ENCODE results near the gene UBTF.

The UBTF gene

GRCh38 chr17:44202756-44203155 is 16.7 kb downstream of the UBTF start:
- TF ChIP-seq POLR2A (IDR thresholded peaks at IDR 0.05; ENCODE audit: low read depth, low read length) = no peak

GRCh38 chr17:44200478-44201155 is 18.9 kb downstream of the UBTF start:
- peak; percentile 45; the same call in 1 of the 2 replicates for TF ChIP-seq POLR2A (IDR thresholded peaks at IDR 0.05; ENCODE audit: low read depth, low read length)
- DNase-seq (ENCODE audit: insufficient read length, low spot score) (no peak), FAIRE-seq (no peak)

More at GRCh38 chr17:44202756-44203155, 16.7 kb downstream of the UBTF start:
- DNase-seq (ENCODE audit: insufficient read length, low spot score) (no peak), FAIRE-seq (no peak)

- peak; percentile 47; the same call in 1 of the 2 replicates for TF ChIP-seq POLR2A (IDR thresholded peaks at IDR 0.05; ENCODE audit: low read depth, low read length)
- FAIRE-seq (no peak), DNase-seq (ENCODE audit: insufficient read length, low spot score) (peak; percentile 96)
Measured at GRCh38 chr17:44199553-44200477, 19.7 kb downstream of the UBTF start, which contains the start of gene ATXN7L3. Gene ATXN7L3, minus strand, starts transcription at chr17:44199884. Its CDS starts 1,814 bp downstream, at chr17:44198070.

GRCh38 chr17:44198721-44199552 is 20.5 kb downstream of the UBTF start:
- TF ChIP-seq POLR2A (IDR thresholded peaks at IDR 0.05; ENCODE audit: low read depth, low read length) = 0 out of 2 replicates have a peak, but pooled peaks have one; percentile 2
- FAIRE-seq (no peak), DNase-seq (ENCODE audit: insufficient read length, low spot score) (no peak)

- TF ChIP-seq POLR2A (IDR thresholded peaks at IDR 0.05; ENCODE audit: low read depth, low read length) = peak; percentile 10; the same call in 1 of the 2 replicates
- FAIRE-seq (no peak), DNase-seq (ENCODE audit: insufficient read length, low spot score) (no peak)
Measured at GRCh38 chr17:44197980-44198720, 21.3 kb downstream of the UBTF start.

GRCh38 chr17:44197107-44197506 is 22.4 kb downstream of the UBTF start:
- no peak for DNase-seq (ENCODE audit: insufficient read length, low spot score)
- TF ChIP-seq POLR2A (IDR thresholded peaks at IDR 0.05; ENCODE audit: low read depth, low read length) = no peak
- no peak for FAIRE-seq

- no peak for TF ChIP-seq POLR2A (IDR thresholded peaks at IDR 0.05; ENCODE audit: low read depth, low read length)
- FAIRE-seq (no peak), DNase-seq (ENCODE audit: insufficient read length, low spot score) (no peak)
Measured at GRCh38 chr17:44193326-44194084, 26.0 kb downstream of the UBTF start.

GRCh38 chr17:44192750-44193149 is 26.7 kb downstream of the UBTF start:
- TF ChIP-seq POLR2A (IDR thresholded peaks at IDR 0.05; ENCODE audit: low read depth, low read length) = no peak
- DNase-seq (ENCODE audit: insufficient read length, low spot score) = no peak
- no peak for FAIRE-seq

GRCh38 chr17:44191941-44192496 is 27.5 kb downstream of the UBTF start:
- no peak for TF ChIP-seq POLR2A (IDR thresholded peaks at IDR 0.05; ENCODE audit: low read depth, low read length)
- no peak for DNase-seq (ENCODE audit: insufficient read length, low spot score)
- no peak for FAIRE-seq

GRCh38 chr17:44191369-44191768 is 28.1 kb downstream of the UBTF start:
- DNase-seq (ENCODE audit: insufficient read length, low spot score) = no peak
- peak; percentile 14; the same call in 1 of the 2 replicates for TF ChIP-seq POLR2A (IDR thresholded peaks at IDR 0.05; ENCODE audit: low read depth, low read length)
- no peak for FAIRE-seq

GRCh38 chr17:44190481-44190880 is 29.0 kb downstream of the UBTF start:
- no peak for TF ChIP-seq POLR2A (IDR thresholded peaks at IDR 0.05; ENCODE audit: low read depth, low read length)
- DNase-seq (ENCODE audit: insufficient read length, low spot score) (no peak), FAIRE-seq (no peak)

Data from H54 (cell line).